H1 (cell line): Measurements from ENCODE around the gene WFDC12. TPM values are rescaled to one million over a fixed set of nuclear protein-coding genes. Genes with fewer than 3 reads are reported as not detected.

Experiments used
- CTCF ChIA-PET: fragments of 300-600 bp; sonication (Branson Sonifier 250); formaldehyde crosslinking; loops from one replicate; lab custom pipeline; 2021; ENCODE audit not compliant: partially characterized antibody; lab: Charles Lee
- POLR2A ChIA-PET: fragments of 300-600 bp; sonication (Branson Sonifier 250); formaldehyde crosslinking; loops from one replicate; lab custom pipeline; 2021; ENCODE audit warnings: inconsistent platforms; ENCODE audit not compliant: partially characterized antibody; lab: Charles Lee
- DNase-seq, 2 experiments: peaks; one replicate each; pipeline versions ENCODE4 v3.0.0 to v3.0.0-alpha.2; 2010 to 2022; ENCODE audit warnings: low spot score in 2 of 2, low read depth in 1 of 2, mixed read lengths in 1 of 2
- FAIRE-seq: peaks from 2 replicates; lab custom pipeline; 2011; peaks lifted over from hg19 to GRCh38; lab: Jason Lieb, UNC
- H2AFZ ChIP-seq: 2 replicates; pipeline ENCODE4 v1.8.1; 2012; ENCODE audit warnings: low read length, inconsistent platforms
- H2AK5ac ChIP-seq: 2 replicates; pipeline ENCODE4 v1.6.1; 2013; ENCODE audit warnings: low read depth, low read length
- H2BK120ac ChIP-seq: replicated peaks from 2 replicates; pipeline ENCODE3; 2013; ENCODE audit warnings: low read depth, low read length, inconsistent platforms
- H2BK12ac ChIP-seq: 2 replicates; pipeline ENCODE4 v1.6.1; 2013; ENCODE audit warnings: low read depth, low read length
- H2BK15ac ChIP-seq: 2 replicates; pipeline ENCODE4 v1.6.1; 2013; ENCODE audit warnings: low read length
- H2BK20ac ChIP-seq: 2 replicates; pipeline ENCODE4 v1.6.1; 2013; ENCODE audit warnings: low read length
- H2BK5ac ChIP-seq: 2 replicates; pipeline ENCODE4 v1.6.1; 2013; ENCODE audit warnings: low read depth, low read length
- H3K14ac ChIP-seq: 2 replicates; pipeline ENCODE4 v1.6.1; 2013; ENCODE audit warnings: inconsistent platforms; ENCODE audit not compliant: insufficient read length
- H3K18ac ChIP-seq: 2 replicates; pipeline ENCODE4 v1.6.1; 2013; ENCODE audit warnings: low read length; ENCODE audit errors: extremely low read depth
- H3K23ac ChIP-seq: 2 replicates; pipeline ENCODE4 v1.6.1; 2013; ENCODE audit warnings: inconsistent platforms; ENCODE audit not compliant: insufficient read length
- H3K23me2 ChIP-seq: 2 replicates; pipeline ENCODE4 v1.6.1; 2013; ENCODE audit warnings: low read depth, low read length
- H3K27ac ChIP-seq: 2 replicates; pipeline ENCODE4 v1.6.1; 2011; ENCODE audit warnings: low read depth, low read length, inconsistent platforms
- H3K27me3 ChIP-seq, 4 experiments: replicated peaks in 1 of 4; 1 replicate in 1 of 4; 2 replicates in 3 of 4; pipeline versions ENCODE4 v1.6.1 to v1.8.1; 2011 to 2013; ENCODE audit warnings: low read length in 3 of 4, mild to moderate bottlenecking in 3 of 4, inconsistent platforms in 2 of 4, mixed read lengths in 2 of 4, moderate library complexity in 1 of 4; ENCODE audit not compliant: control insufficient read depth in 3 of 4, insufficient read depth in 3 of 4; ENCODE audit errors: extremely low read depth in 1 of 4
- H3K36me3 ChIP-seq, 4 experiments: 2 replicates each; pipeline versions ENCODE4 v1.6.1 to v1.8.1; 2011 to 2013; ENCODE audit warnings: mild to moderate bottlenecking in 4 of 4, low read length in 3 of 4, moderate library complexity in 2 of 4, control low read depth in 1 of 4, inconsistent platforms in 1 of 4; ENCODE audit not compliant: insufficient read depth in 4 of 4, control insufficient read depth in 2 of 4
- H3K4ac ChIP-seq: replicated peaks from 2 replicates; pipeline ENCODE3; 2013; ENCODE audit warnings: low read length, low read depth, mixed read lengths, inconsistent platforms; ENCODE audit not compliant: insufficient read length
- H3K4me1 ChIP-seq, 4 experiments: replicated peaks in 1 of 4; 1 replicate in 1 of 4; 2 replicates in 3 of 4; pipeline versions ENCODE4 v1.6.1 to v1.8.1; 2011 to 2013; ENCODE audit warnings: low read length in 3 of 4, inconsistent platforms in 2 of 4, mixed read lengths in 1 of 4; ENCODE audit not compliant: insufficient read depth in 4 of 4, control insufficient read depth in 3 of 4
- H3K4me2 ChIP-seq, 2 experiments: 2 replicates each; pipeline versions ENCODE4 v1.6.1 to v1.8.1; 2011 to 2013; ENCODE audit warnings: low read depth in 2 of 2, low read length in 2 of 2, control low read depth in 1 of 2, inconsistent platforms in 1 of 2, mild to moderate bottlenecking in 1 of 2; ENCODE audit not compliant: insufficient read depth in 1 of 2
- H3K4me3 ChIP-seq, 4 experiments: fragments of 200-600, 300-600 bp in 1 of 4; sonication (generic), shearing (Covaris generic), sonication (Bioruptor Twin) in 1 of 4; 2 replicates each; pipeline versions ENCODE4 v1.5.1 to v1.8.1; 2011 to 2016; ENCODE audit warnings: low read length in 4 of 4, low read depth in 3 of 4, control low read depth in 2 of 4, inconsistent platforms in 2 of 4, mild to moderate bottlenecking in 2 of 4, mixed read lengths in 1 of 4, moderate library complexity in 1 of 4; ENCODE audit not compliant: insufficient read depth in 2 of 4; ENCODE audit errors: extremely low read depth in 1 of 4
- H3K56ac ChIP-seq: replicated peaks from 2 replicates; pipeline ENCODE3; 2013; ENCODE audit warnings: low read depth, mild to moderate bottlenecking, mixed read lengths, low read length, inconsistent platforms; ENCODE audit not compliant: insufficient read length
- H3K79me1 ChIP-seq: 2 replicates; pipeline ENCODE4 v1.6.1; 2013; ENCODE audit warnings: low read depth, low read length, control low read depth
- H3K79me2 ChIP-seq, 2 experiments: 2 replicates each; pipeline versions ENCODE4 v1.6.1 to v1.8.1; 2012 to 2013; ENCODE audit warnings: low read length in 2 of 2, mild to moderate bottlenecking in 2 of 2, inconsistent platforms in 1 of 2; ENCODE audit not compliant: insufficient read depth in 2 of 2, control insufficient read depth in 1 of 2
- H3K9ac ChIP-seq, 4 experiments: replicated peaks in 1 of 4; 1 replicate in 1 of 4; 2 replicates in 3 of 4; pipeline versions ENCODE4 v1.6.1 to v1.8.1; 2011 to 2013; ENCODE audit warnings: low read depth in 3 of 4, low read length in 3 of 4, control low read depth in 2 of 4, mild to moderate bottlenecking in 2 of 4, moderate library complexity in 2 of 4, inconsistent platforms in 1 of 4; ENCODE audit errors: extremely low read depth in 1 of 4
- H3K9me3 ChIP-seq, 2 experiments: 2 replicates each; pipeline versions ENCODE4 v1.6.1 to v1.8.1; 2012 to 2013; ENCODE audit warnings: mild to moderate bottlenecking in 2 of 2, moderate library complexity in 2 of 2, control low read depth in 1 of 2, inconsistent platforms in 1 of 2, low read depth in 1 of 2, low read length in 1 of 2, mixed read lengths in 1 of 2; ENCODE audit not compliant: insufficient read depth in 2 of 2
- H4K20me1 ChIP-seq, 2 experiments: replicated peaks in 1 of 2; 2 replicates each; pipeline versions ENCODE3 to v1.8.1; 2011 to 2013; ENCODE audit warnings: inconsistent platforms in 2 of 2, low read length in 2 of 2, mild to moderate bottlenecking in 1 of 2; ENCODE audit not compliant: insufficient read depth in 2 of 2, control insufficient read depth in 1 of 2
- H4K5ac ChIP-seq: 2 replicates; pipeline ENCODE4 v1.6.1; 2013; ENCODE audit warnings: low read length, low read depth, mixed read lengths, inconsistent platforms; ENCODE audit not compliant: insufficient read length
- H4K8ac ChIP-seq: 2 replicates; pipeline ENCODE4 v1.8.0; 2013; ENCODE audit warnings: mild to moderate bottlenecking, moderate library complexity, low read length, inconsistent platforms; ENCODE audit not compliant: insufficient read depth; ENCODE audit errors: extremely low read depth
- H4K91ac ChIP-seq: replicated peaks from 2 replicates; pipeline ENCODE3; 2013; ENCODE audit warnings: low read length, mixed read lengths, inconsistent platforms; ENCODE audit not compliant: insufficient read length
- WGBS, 2 experiments: shearing (Covaris generic) in 1 of 2; methylation state at CpG; one replicate each; pipeline versions ENCODE4 v1.1.6 to v1.1.7; 2013 to 2015; ENCODE audit warnings: low lambda C conversion rate in 2 of 2, mixed read lengths in 2 of 2, inconsistent platforms in 1 of 2, low coverage in 1 of 2, missing lambda C conversion rate in 1 of 2; ENCODE audit not compliant: insufficient replicate concordance in 2 of 2, insufficient coverage in 1 of 2, insufficient read length in 1 of 2; ENCODE audit errors: extremely low coverage in 1 of 2, missing lambda C conversion rate in 1 of 2; 5-methylcytosine and 5-hydroxymethylcytosine counted together
- polyA plus RNA-seq, 7 experiments: library from polyadenylated mRNA; depleted of rRNA in 3 of 7; stranded (reverse) in 5 of 7; unstranded in 2 of 7; fragments of >200 nt in 5 of 7; fragments of 200-250 nt in 2 of 7; gene quantifications; 1 replicate in 5 of 7; 2 replicates in 1 of 7; 4 replicates in 1 of 7; pipeline versions ENCODE4 v1.2.1 to v1.2.3, GENCODE V29; 2011 to 2013; ENCODE audit warnings: missing spikeins in 2 of 7, mixed read lengths in 2 of 7
- total RNA-seq: library from RNA; stranded (reverse); fragmentation: NEBNext Ultra II Directional; extraction: Animal tissue kit (Norgen Biotek cat#: 25700); gene quantifications from 2 replicates; pipeline ENCODE4 v1.2.1, GENCODE V29; 2021

WFDC12 gene
- total and polyA plus RNA-seq, 2 of the 8 experiments (the other 6 are each of a cell fraction or from before 2014, with no cell fraction given): not detected

GRCh38 chr20:45113865-45114264 is 10.4 kb downstream of the WFDC12 start:
- no peak overlapping the region for H3K4me2 ChIP-seq
- no peaks in the 10 kb centered on the region for H3K23me2 ChIP-seq
- no peak overlapping the region for H2BK15ac ChIP-seq
- peaks cover 0 to 7% (median 2%) of the 10 kb centered on the region in 4 experiments; a peak in 5 of 7 replicates for H3K4me1 ChIP-seq
- H3K79me1 ChIP-seq: no peaks in the 10 kb centered on the region
- H3K27ac ChIP-seq: no peak overlapping the region
- WGBS, 2 experiments: 98% methylated on average over 3 of the region's 3 CpGs; no CpG with 5 or more reads in 1 of the 2 experiments
- no peaks in the 10 kb centered on the region for H3K9me3 ChIP-seq
- no peak overlapping the region for H2BK120ac ChIP-seq
- no peak overlapping the region for H4K5ac ChIP-seq
- no peak overlapping the region for H3K14ac ChIP-seq
- H3K18ac ChIP-seq: no peak overlapping the region
- DNase-seq (no peak), FAIRE-seq (no peak)
- no peaks in the 10 kb centered on the region for H3K79me2 ChIP-seq
- no peak overlapping the region for H3K9ac ChIP-seq
- no peak overlapping the region for H3K56ac ChIP-seq
- H2AK5ac ChIP-seq: no peak overlapping the region
- H3K36me3 ChIP-seq: no peaks in the 10 kb centered on the region
- ChIA-PET POLR2A (interaction anchor here (1.1 to 1.8 kb wide), 2 partner anchors 8 to 12 kb away, joined by 3 to 7 read pairs; no protein-coding TSS in a partner anchor), CTCF (interaction anchor here (1.2 to 13.8 kb wide), 10 partner anchors 11 to 178 kb away, joined by 5 to 210 read pairs (median 14); partner anchors contain the start of genes KCNS1 and WFDC12)
- no peaks in the 10 kb centered on the region for H4K20me1 ChIP-seq
- no peak overlapping the region for H2BK20ac ChIP-seq
- no peak overlapping the region for H3K23ac ChIP-seq
- no peak overlapping the region for H3K4ac ChIP-seq
- no peak overlapping the region for H2BK5ac ChIP-seq
- no peak overlapping the region for H2AFZ ChIP-seq
- no peak overlapping the region for H4K8ac ChIP-seq
- H2BK12ac ChIP-seq: no peak overlapping the region
- no peak overlapping the region for H3K4me3 ChIP-seq
- H3K27me3 ChIP-seq: no peaks in the 10 kb centered on the region
- H4K91ac ChIP-seq: no peak overlapping the region
